Measurements from ENCODE around the gene NUP37. TPM values are rescaled to one million over a fixed set of nuclear protein-coding genes. Genes with fewer than 3 reads are reported as not detected.

The NUP37 gene
- total RNA-seq, 1 donor from 2014 or later = 35.5 TPM

GRCh38 chr12:102053062-102053349 is 66.9 kb downstream of the NUP37 start:
- no peak for DNase-seq (ENCODE audit: low read depth)
- FAIRE-seq = no peak
- TF ChIP-seq CTCF (IDR thresholded peaks at IDR 0.05; ENCODE audit: insufficient read depth, low read length, severe bottlenecking) = no peak
- Histone ChIP-seq H3K4me3 (ENCODE audit: low read depth, low read length) (no peak overlapping the region), H3K36me3 (ENCODE audit: control insufficient read depth, insufficient read depth, low read length) (peaks cover 7% of the 10 kb centered on the region), H3K27me3 (ENCODE audit: control insufficient read depth, insufficient read depth, low read length) (no peaks in the 10 kb centered on the region)

- no peak for TF ChIP-seq CTCF (IDR thresholded peaks at IDR 0.05; ENCODE audit: insufficient read depth, low read length, severe bottlenecking)
- no peaks in the 10 kb centered on the region for H3K27me3 ChIP-seq (ENCODE audit: control insufficient read depth, insufficient read depth, low read length)
- no peak for DNase-seq (ENCODE audit: low read depth)
- no peak overlapping the region for H3K4me3 ChIP-seq (ENCODE audit: low read depth, low read length)
- FAIRE-seq = no peak
- H3K36me3 ChIP-seq (ENCODE audit: control insufficient read depth, insufficient read depth, low read length) = peaks cover 7% of the 10 kb centered on the region
Observed at GRCh38 chr12:102052192-102053061, 67.5 kb downstream of the NUP37 start.

GRCh38 chr12:102051431-102051965 is 68.4 kb downstream of the NUP37 start:
- peaks cover 7% of the 10 kb centered on the region for H3K36me3 ChIP-seq (ENCODE audit: control insufficient read depth, insufficient read depth, low read length)
- H3K4me3 ChIP-seq (ENCODE audit: low read depth, low read length) = no peak overlapping the region
- TF ChIP-seq CTCF (IDR thresholded peaks at IDR 0.05; ENCODE audit: insufficient read depth, low read length, severe bottlenecking) = no peak
- DNase-seq (ENCODE audit: low read depth) (no peak), FAIRE-seq (no peak)
- H3K27me3 ChIP-seq (ENCODE audit: control insufficient read depth, insufficient read depth, low read length) = no peaks in the 10 kb centered on the region

DNA sequence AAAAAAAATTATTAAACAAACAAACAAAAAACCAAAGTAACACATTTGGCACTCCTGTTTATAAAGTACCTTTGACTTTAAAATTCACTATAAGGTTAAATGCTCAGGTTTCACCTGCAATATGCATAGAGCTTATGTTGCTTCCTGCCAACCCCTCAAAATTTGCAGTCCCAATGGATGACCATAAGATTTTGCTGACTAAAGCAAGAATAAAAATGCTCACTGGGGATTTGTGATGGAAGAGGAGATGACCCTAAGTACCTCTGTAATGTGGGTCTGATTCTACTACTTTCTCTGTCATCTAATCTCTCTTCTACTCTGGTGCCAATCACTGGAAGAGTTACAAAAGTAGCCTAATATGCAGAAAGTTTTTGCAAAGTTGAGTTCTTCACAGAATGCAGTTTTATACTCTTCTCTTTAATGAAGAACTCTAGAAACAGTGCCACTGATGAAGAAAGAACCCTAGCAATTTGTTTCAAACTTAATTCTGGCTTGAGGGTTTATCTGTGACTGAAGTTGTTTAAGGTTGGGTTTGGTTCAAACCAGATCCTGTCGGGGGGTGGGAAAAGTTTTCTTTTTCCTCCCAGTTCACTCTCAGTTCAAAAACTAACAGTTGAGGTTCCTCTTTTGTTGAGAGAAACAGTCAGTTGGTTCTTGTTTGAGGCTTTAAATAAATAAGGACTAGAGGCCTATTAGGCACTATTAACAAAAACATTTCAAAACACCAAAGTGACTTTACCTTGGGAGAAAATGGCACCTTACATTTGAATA is 69.1 kb downstream of the NUP37 start:
- Histone ChIP-seq H3K27me3 (ENCODE audit: control insufficient read depth, insufficient read depth, low read length) (no peaks in the 10 kb centered on the region), H3K36me3 (ENCODE audit: control insufficient read depth, insufficient read depth, low read length) (peaks cover 7% of the 10 kb centered on the region), H3K4me3 (ENCODE audit: low read depth, low read length) (no peak overlapping the region)
- no peak for TF ChIP-seq CTCF (IDR thresholded peaks at IDR 0.05; ENCODE audit: insufficient read depth, low read length, severe bottlenecking)
- FAIRE-seq (no peak), DNase-seq (ENCODE audit: low read depth) (no peak)

- DNase-seq (ENCODE audit: low read depth) (no peak), FAIRE-seq (no peak)
- Histone ChIP-seq H3K27me3 (ENCODE audit: control insufficient read depth, insufficient read depth, low read length) (no peaks in the 10 kb centered on the region), H3K4me3 (ENCODE audit: low read depth, low read length) (no peak overlapping the region), H3K36me3 (ENCODE audit: control insufficient read depth, insufficient read depth, low read length) (peaks cover 3% of the 10 kb centered on the region)
- TF ChIP-seq CTCF (IDR thresholded peaks at IDR 0.05; ENCODE audit: insufficient read depth, low read length, severe bottlenecking) = no peak
Observed at GRCh38 chr12:102043928-102044327, 76.0 kb downstream of the NUP37 start.

Data from bronchial epithelial cell (primary cell).